Activated CD4-positive, alpha-beta memory T cell treated with anti-CD3 and anti-CD28 coated beads for 36 hours (primary cell): Measurements from ENCODE around the gene TMBIM4. TPM values are rescaled to one million over a fixed set of nuclear protein-coding genes. Genes with fewer than 3 reads are reported as not detected.

Source experiments
- CTCF ChIA-PET: fragments of 350-600 bp; sonication (Branson Sonifier 250); formaldehyde crosslinking; loops from one replicate; lab custom pipeline; 2021; ENCODE audit warnings: antibody characterized with exemption, inconsistent platforms; lab: Charles Lee
- POLR2A ChIA-PET: fragments of 350-600 bp; sonication (Branson Sonifier 250); formaldehyde crosslinking; loops from one replicate; lab custom pipeline; 2021; ENCODE audit warnings: antibody characterized with exemption; lab: Charles Lee
- DNase-seq: peaks from one replicate; pipeline ENCODE4 v3.0.0-alpha.2; 2020
- H3K27ac Mint-ChIP-seq: one replicate; pipeline ENCODE4 v1.8.0; 2021; ENCODE audit warnings: mixed read lengths
- H3K27me3 Mint-ChIP-seq: one replicate; pipeline ENCODE4 v1.8.0; 2021; ENCODE audit warnings: mixed read lengths
- H3K36me3 Mint-ChIP-seq: one replicate; pipeline ENCODE4 v1.8.0; 2021; ENCODE audit warnings: mixed read lengths
- H3K4me1 Mint-ChIP-seq: one replicate; pipeline ENCODE4 v1.8.0; 2021; ENCODE audit warnings: low read depth, mixed read lengths
- H3K4me3 Mint-ChIP-seq: one replicate; pipeline ENCODE4 v1.8.0; 2021; ENCODE audit warnings: mild to moderate bottlenecking, mixed read lengths
- H3K9me3 Mint-ChIP-seq: one replicate; pipeline ENCODE4 v1.8.0; 2021; ENCODE audit warnings: mixed read lengths
- intact Hi-C: fragments of 100-400 bp; cut with micrococcal nuclease; formaldehyde crosslinking; loops from one replicate; pipeline ENCODE4 v1.15.1; 2023
- total RNA-seq, 2 experiments: library from RNA; stranded (reverse); gene quantifications; one replicate each; pipeline ENCODE4 v1.2.3, GENCODE V29; 2021

TMBIM4 gene
- total RNA-seq, 2 experiments from 2014 or later: 63.7 to 66.7 TPM

DNA sequence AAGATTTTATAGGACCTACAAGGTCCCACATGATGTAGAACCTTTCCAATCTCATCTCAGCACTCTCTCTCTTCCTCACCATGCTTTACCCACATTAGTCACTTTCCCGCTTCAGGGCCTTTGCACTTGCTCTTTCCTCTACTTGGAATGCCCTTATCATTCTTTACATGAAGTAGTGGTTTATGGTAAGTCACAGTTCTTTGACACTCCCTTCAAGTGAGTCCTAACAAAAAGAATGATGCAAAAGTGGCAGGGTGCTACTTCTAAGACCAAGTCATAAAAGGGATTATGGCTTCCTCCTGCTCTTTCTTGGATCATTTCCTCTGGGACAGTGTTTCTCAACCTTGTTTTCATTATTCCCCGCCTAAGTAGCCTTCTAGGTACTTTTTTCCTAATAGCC is 13.1 kb downstream of the TMBIM4 start:
- Mint-ChIP-seq H3K36me3 (peaks cover 27% of the 10 kb centered on the region), H3K27ac (no peak overlapping the region), H3K9me3 (no peaks in the 10 kb centered on the region), H3K4me3 (no peak overlapping the region), H3K4me1 (peaks cover 45% of the 10 kb centered on the region), H3K27me3 (no peaks in the 10 kb centered on the region)
- CTCF ChIA-PET: no interaction called here
- POLR2A ChIA-PET: no interaction called here
- DNase-seq: no peak
- intact Hi-C loops: no loop called here

- intact Hi-C loops: no loop called here
- H3K36me3 Mint-ChIP-seq: peaks cover 20% of the 10 kb centered on the region
- no peak overlapping the region for H3K4me3 Mint-ChIP-seq
- H3K27me3 Mint-ChIP-seq: no peaks in the 10 kb centered on the region
- H3K4me1 Mint-ChIP-seq: peaks cover 41% of the 10 kb centered on the region
- no peaks in the 10 kb centered on the region for H3K9me3 Mint-ChIP-seq
- ChIA-PET CTCF (no interaction called here), POLR2A (no interaction called here)
- no peak overlapping the region for H3K27ac Mint-ChIP-seq
- no peak for DNase-seq
Measured at GRCh38 chr12:66154776-66155175, 15.0 kb downstream of the TMBIM4 start.

GRCh38 chr12:66152732-66153131 is 17.1 kb downstream of the TMBIM4 start:
- Mint-ChIP-seq H3K4me3 (no peak overlapping the region), H3K9me3 (no peaks in the 10 kb centered on the region), H3K4me1 (peaks cover 31% of the 10 kb centered on the region), H3K27me3 (no peaks in the 10 kb centered on the region), H3K27ac (no peak overlapping the region), H3K36me3 (peaks cover 20% of the 10 kb centered on the region)
- no peak for DNase-seq
- POLR2A ChIA-PET: no interaction called here
- CTCF ChIA-PET: no interaction called here
- intact Hi-C loops: no loop called here

DNA sequence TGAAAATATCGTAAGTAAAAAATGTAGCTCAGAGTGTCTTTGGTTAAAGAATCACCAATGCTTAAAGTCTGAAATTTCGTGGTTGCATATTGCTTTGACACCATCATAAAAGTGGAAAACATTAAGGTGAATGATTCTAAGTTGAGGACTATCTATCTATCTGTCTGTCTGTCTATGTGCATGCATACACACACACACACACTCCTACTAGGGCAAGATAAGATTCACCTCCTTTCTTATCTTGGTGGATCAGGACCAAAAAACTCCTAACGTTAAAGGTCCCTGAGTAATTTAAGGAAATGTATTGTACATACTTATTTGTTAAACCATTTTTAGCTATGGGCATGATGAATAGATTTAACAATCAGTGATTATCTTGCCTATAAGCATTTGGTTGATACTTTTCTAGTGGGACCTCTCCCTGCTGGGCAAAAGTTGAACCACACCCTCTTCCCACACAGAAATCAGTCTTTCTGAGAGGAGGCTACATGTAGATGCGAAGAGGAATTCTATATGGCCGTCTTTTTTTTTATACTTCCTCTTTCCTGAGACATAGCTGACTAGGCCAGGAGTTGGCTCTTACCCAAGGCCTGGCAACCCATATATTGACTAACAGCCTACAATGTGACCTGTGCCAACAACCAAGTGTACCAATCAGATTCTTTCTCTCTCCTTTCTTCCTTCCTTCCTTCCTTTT is 19.9 kb downstream of the TMBIM4 start:
- Mint-ChIP-seq H3K4me1 (peaks cover 20% of the 10 kb centered on the region), H3K4me3 (no peak overlapping the region), H3K36me3 (peaks cover 19% of the 10 kb centered on the region), H3K27me3 (no peaks in the 10 kb centered on the region), H3K9me3 (no peaks in the 10 kb centered on the region), H3K27ac (no peak overlapping the region)
- no peak for DNase-seq
- intact Hi-C loops: loop anchor here (10.0 kb wide), 1 partner anchor 545 kb away; no protein-coding TSS in a partner anchor
- ChIA-PET POLR2A (no interaction called here), CTCF (interaction anchor here (0.6 to 1.3 kb wide), 2 partner anchors 10 to 84 kb away, joined by 4 read pairs; no protein-coding TSS in a partner anchor)

DNA sequence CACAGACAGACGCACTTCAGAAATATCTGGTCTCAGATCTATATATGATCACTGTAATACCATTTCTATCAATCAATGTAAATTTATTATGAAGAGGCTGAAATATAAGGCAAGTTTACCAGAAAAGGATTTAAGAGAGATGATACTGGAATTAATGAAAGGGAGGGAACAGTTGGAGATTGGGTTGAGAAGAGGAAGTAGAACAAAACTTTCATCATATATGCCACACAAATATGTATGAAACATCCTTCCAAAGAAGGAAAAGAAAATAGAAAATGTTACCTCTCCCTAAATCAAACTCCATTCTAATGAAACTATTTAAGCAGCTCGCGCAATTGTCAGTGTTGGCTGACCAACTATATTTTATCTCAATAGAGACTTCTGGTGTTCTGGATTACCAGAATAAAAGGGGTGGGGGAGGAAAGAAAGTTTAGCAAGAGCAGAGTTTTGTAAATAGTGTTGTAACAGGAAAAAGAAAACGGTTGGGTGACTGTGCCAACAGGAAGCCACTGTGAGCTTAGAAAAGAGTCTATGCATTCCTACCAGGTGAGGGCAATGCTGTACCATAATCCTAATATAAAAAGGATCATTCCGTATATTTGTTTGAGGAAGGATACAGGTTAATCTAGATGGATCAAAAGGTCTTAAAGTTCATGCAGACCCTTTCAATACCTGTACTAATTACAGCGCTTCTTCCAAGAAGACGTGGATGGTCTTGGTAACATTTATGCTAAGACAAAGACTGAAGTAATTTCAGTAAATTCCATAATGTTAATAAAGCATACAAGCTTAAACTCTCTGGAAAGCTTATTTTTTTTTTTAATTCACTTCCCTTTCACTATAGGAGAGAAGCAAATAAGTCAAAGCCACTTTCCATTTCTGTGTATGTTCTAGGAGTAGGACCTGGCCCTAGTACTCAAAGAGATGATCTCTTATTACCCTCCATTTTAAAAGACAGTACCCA is 24.7 kb downstream of the TMBIM4 start:
- Mint-ChIP-seq H3K27me3 (no peaks in the 10 kb centered on the region), H3K27ac (peak overlapping the region; percentile 49), H3K4me1 (peaks cover 9% of the 10 kb centered on the region), H3K9me3 (peaks cover 19% of the 10 kb centered on the region), H3K4me3 (no peak overlapping the region), H3K36me3 (peaks cover 55% of the 10 kb centered on the region)
- ChIA-PET CTCF (interaction anchor here (0.6 to 0.9 kb wide), 2 partner anchors 24 to 551 kb away, joined by 3 to 4 read pairs; no protein-coding TSS in a partner anchor), POLR2A (no interaction called here)
- DNase-seq: no peak
- intact Hi-C loops: loop anchor here (2.0 to 10.0 kb wide), 2 partner anchors 264 to 550 kb away; no protein-coding TSS in a partner anchor

GRCh38 chr12:66143868-66144267 is 25.9 kb downstream of the TMBIM4 start:
- peaks cover 24% of the 10 kb centered on the region for H3K9me3 Mint-ChIP-seq
- H3K27me3 Mint-ChIP-seq: no peaks in the 10 kb centered on the region
- POLR2A ChIA-PET: no interaction called here
- CTCF ChIA-PET: no interaction called here
- DNase-seq: no peak
- H3K4me1 Mint-ChIP-seq: peaks cover 9% of the 10 kb centered on the region
- H3K27ac Mint-ChIP-seq: no peak overlapping the region
- H3K36me3 Mint-ChIP-seq: peaks cover 62% of the 10 kb centered on the region
- intact Hi-C loops: loop anchor here (2.0 to 10.0 kb wide), 2 partner anchors 265 to 551 kb away; no protein-coding TSS in a partner anchor
- no peak overlapping the region for H3K4me3 Mint-ChIP-seq

DNA sequence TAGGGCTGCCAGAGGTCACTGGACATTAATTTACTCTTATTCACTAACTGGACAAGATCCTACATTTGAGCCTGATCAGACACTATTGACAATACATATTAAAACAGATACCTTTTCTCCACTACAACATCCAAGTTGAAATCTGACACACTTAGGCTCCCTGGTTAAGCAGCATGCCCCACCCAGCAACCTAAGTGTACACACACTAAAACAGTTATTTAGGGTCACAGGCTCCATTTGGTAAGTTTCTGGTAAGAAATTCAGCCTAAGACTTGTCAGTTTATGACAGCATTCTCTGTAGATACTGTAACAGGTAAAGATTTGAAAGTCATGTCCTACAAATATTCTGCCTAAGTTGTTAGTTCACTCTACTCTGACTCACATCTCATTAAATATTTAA is 27.0 kb downstream of the TMBIM4 start:
- peaks cover 9% of the 10 kb centered on the region for H3K4me1 Mint-ChIP-seq
- no peaks in the 10 kb centered on the region for H3K27me3 Mint-ChIP-seq
- intact Hi-C loops: loop anchor here (10.0 kb wide), 1 partner anchor 552 kb away; no protein-coding TSS in a partner anchor
- DNase-seq: no peak
- ChIA-PET POLR2A (no interaction called here), CTCF (no interaction called here)
- peaks cover 24% of the 10 kb centered on the region for H3K9me3 Mint-ChIP-seq
- no peak overlapping the region for H3K27ac Mint-ChIP-seq
- H3K4me3 Mint-ChIP-seq: no peak overlapping the region
- peaks cover 59% of the 10 kb centered on the region for H3K36me3 Mint-ChIP-seq

- ChIA-PET CTCF (interaction anchor here (1.4 kb wide), 1 partner anchor 10 kb away, joined by 4 read pairs; the partner anchor contains the start of gene LLPH), POLR2A (no interaction called here)
- Mint-ChIP-seq H3K36me3 (peaks cover 63% of the 10 kb centered on the region), H3K4me3 (no peak overlapping the region), H3K9me3 (peaks cover 24% of the 10 kb centered on the region), H3K4me1 (peaks cover 9% of the 10 kb centered on the region), H3K27ac (no peak overlapping the region), H3K27me3 (no peaks in the 10 kb centered on the region)
- no peak for DNase-seq
- intact Hi-C loops: loop anchor here (10.0 kb wide), 1 partner anchor 554 kb away; no protein-coding TSS in a partner anchor
Measured at GRCh38 chr12:66141299-66141698, 28.5 kb downstream of the TMBIM4 start.

DNA sequence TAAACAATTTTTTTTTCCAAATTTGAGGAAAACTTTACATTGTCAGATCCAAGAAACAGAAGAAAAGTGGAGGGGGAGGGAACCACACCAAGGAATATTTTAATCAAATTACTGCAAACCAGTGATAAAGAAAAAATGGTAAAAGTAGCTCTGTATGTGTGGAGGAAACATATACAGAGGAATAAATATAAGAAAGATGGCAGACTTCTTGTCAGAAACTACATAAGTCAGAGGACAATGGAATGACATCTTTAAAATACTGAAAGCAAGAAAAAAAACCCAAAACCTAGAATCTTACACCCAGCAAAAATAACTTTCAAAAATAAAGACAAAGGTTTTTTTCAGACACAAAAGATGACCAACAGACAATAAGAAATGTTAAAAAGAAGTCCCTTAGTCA is 29.1 kb downstream of the TMBIM4 start:
- CTCF ChIA-PET: interaction anchor here (0.7 to 1.4 kb wide), 2 partner anchors 10 to 51 kb away, joined by 3 to 4 read pairs; partner anchors contain the start of gene LLPH
- H3K36me3 Mint-ChIP-seq: peaks cover 64% of the 10 kb centered on the region
- no peak overlapping the region for H3K27ac Mint-ChIP-seq
- no peaks in the 10 kb centered on the region for H3K27me3 Mint-ChIP-seq
- intact Hi-C loops: loop anchor here (10.0 kb wide), 1 partner anchor 554 kb away; no protein-coding TSS in a partner anchor
- H3K4me1 Mint-ChIP-seq: peaks cover 5% of the 10 kb centered on the region
- no peak for DNase-seq
- H3K4me3 Mint-ChIP-seq: no peak overlapping the region
- peaks cover 24% of the 10 kb centered on the region for H3K9me3 Mint-ChIP-seq
- POLR2A ChIA-PET: no interaction called here

GRCh38 chr12:66139328-66139727 is 30.5 kb downstream of the TMBIM4 start:
- CTCF ChIA-PET: interaction anchor here (1.3 kb wide), 1 partner anchor 32 kb away, joined by 3 read pairs; no protein-coding TSS in a partner anchor
- no peak overlapping the region for H3K27ac Mint-ChIP-seq
- H3K9me3 Mint-ChIP-seq: peaks cover 24% of the 10 kb centered on the region
- no peaks in the 10 kb centered on the region for H3K27me3 Mint-ChIP-seq
- POLR2A ChIA-PET: no interaction called here
- H3K4me1 Mint-ChIP-seq: no peaks in the 10 kb centered on the region
- intact Hi-C loops: loop anchor here (10.0 kb wide), 1 partner anchor 1735 kb away; the partner anchor contains the start of gene XPOT
- no peak for DNase-seq
- no peak overlapping the region for H3K4me3 Mint-ChIP-seq
- H3K36me3 Mint-ChIP-seq: peaks cover 59% of the 10 kb centered on the region

DNA sequence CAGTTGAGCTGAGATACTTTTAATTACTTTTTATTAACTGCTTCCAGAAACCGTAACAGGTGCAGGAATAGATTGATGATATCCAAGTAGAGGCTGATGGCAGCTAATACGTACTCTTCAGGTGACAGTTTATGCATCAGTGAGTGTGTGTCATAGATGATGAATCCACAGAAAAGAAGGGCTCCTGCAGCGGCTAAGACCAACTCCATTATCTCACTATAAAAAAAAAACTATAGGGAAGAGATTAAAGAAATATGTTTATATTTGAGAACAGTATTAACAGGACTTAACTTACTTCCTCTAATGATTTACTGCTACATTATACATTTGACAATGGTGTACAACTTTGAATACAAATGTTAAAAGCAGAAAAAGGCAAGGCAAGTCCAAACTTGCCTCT is 31.9 kb downstream of the TMBIM4 start:
- POLR2A ChIA-PET: interaction anchor here (1.4 kb wide), 1 partner anchor 31 kb away, joined by 4 read pairs; the partner anchor contains the start of gene TMBIM4
- H3K27me3 Mint-ChIP-seq: no peaks in the 10 kb centered on the region
- H3K36me3 Mint-ChIP-seq: peaks cover 49% of the 10 kb centered on the region
- CTCF ChIA-PET: no interaction called here
- H3K27ac Mint-ChIP-seq: no peak overlapping the region
- no peaks in the 10 kb centered on the region for H3K4me1 Mint-ChIP-seq
- no peak for DNase-seq
- intact Hi-C loops: loop anchor here (10.0 kb wide), 1 partner anchor 1733 kb away; the partner anchor contains the start of gene XPOT
- H3K4me3 Mint-ChIP-seq: no peak overlapping the region
- H3K9me3 Mint-ChIP-seq: peaks cover 24% of the 10 kb centered on the region
